GM21526 (cell line): Measurements from ENCODE around the gene RNF26.
"Not testable (repeated sequence)": the region's sequence is repeated elsewhere in the genome, so short reads cannot be mapped to it uniquely, and the experiment has no call there.

Experiments used
- ATAC-seq: cut with Tn5 transposase; IDR thresholded peaks from one replicate; pipeline ENCODE4 v1.9.1; 2021; ENCODE audit warnings: moderate library complexity; ENCODE audit not compliant: unreplicated experiment, low FRiP score

RNF26 gene

DNA sequence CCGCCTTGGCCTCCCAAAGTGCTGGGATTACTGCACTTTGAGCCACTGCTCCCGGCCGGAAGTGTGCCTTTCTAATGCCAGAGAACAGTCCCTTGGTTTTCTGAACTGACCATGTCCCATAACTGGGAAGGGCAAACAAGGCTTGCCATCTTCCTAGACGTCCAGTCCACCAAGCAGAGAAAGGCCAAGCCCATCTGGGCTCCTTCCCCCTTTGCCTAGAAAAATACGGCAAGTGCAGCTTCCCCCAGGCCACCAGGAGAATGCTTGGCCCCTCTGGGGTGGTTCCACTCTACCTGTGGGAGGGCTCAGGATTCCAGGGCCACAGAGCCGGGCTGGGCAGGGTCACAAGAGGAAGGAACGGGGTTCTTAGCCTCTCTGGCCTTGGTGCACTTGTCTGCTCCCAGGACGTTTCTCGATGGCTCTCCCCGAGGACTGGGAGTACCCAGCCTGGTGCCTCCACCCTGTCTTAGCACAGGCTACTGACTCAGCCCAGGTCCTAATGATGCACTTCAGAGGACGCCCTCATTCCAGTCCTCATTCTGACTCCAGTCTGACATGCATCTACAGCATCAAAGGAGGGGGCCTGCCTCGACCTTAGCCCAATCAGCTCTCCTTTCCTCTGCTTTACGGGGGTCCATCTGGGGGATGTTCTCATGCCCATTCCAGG, 46.0 kb downstream of the RNF26 start:
- ATAC-seq, result no peak

DNA sequence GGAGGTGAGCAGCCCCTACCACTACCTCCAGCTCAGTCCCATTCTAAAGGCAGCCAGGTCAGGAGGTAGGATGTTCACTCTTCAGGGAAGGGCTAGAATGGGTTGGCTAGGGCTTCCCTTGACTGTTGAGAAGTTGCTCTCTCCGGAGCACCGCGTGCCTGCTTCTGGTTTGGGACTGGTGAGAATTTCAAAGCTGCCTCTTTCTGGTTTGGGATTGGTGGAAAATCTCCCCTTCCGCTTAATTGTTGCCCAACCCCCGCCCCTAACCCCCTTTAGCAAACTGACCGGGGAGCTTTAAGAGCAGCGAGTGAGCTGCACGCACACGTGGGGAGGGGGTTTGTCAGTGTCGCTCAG, 46.5 kb downstream of the RNF26 start:
- no peak for ATAC-seq

- ATAC-seq, result peak; percentile 98
Measured at GRCh38 chr11:119381181-119381988, 47.1 kb downstream of the RNF26 start, which contains the start of gene USP2. Gene USP2, minus strand, starts transcription at chr11:119381690. Its CDS starts 8,210 bp downstream, at chr11:119373480.

DNA sequence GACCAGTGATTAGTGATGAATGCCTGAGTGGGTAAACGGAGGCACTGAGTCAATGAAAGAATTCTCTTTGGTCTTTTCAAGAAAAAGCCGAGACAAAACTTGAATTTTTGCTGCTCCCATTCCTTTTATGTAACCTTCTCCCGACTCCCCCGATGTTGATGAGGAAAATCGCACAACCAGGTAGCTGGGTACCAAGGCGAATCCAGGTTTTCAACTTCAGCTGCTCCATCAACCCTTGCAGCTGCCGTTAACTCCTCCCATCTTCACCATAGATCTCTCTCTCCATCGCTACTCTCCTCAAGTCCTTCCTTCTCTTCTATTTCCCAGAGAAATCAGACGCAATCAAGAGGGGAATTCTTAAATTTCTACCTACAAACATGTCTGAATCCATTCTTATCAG, 47.8 kb downstream of the RNF26 start:
- ATAC-seq, result no peak

DNA sequence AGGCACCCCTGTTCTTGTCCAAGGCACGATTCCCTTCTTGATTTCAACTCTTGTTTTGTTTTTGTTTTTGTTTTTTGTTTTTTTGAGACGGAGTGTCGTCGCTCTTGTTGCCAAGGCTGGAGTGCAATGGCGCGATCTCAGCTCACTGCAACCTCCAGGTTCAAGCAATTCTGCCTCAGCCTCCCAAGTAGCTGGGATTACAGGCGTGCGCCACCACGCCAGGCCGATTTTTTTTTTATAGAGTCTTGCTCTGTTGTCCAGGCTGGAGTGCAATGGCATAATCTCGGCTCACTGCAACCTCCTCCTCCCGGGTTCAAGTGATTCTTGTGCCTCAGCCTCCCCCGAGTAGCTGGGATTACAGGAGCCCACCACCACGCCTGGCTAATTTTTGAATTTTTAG, 48.2 kb downstream of the RNF26 start:
- not testable (repeated sequence) for ATAC-seq

- no peak for ATAC-seq
Measured at GRCh38 chr11:119384332-119384731, 50.0 kb downstream of the RNF26 start.
